ENCODE data around the gene CDH13.

The CDH13 gene

DNA sequence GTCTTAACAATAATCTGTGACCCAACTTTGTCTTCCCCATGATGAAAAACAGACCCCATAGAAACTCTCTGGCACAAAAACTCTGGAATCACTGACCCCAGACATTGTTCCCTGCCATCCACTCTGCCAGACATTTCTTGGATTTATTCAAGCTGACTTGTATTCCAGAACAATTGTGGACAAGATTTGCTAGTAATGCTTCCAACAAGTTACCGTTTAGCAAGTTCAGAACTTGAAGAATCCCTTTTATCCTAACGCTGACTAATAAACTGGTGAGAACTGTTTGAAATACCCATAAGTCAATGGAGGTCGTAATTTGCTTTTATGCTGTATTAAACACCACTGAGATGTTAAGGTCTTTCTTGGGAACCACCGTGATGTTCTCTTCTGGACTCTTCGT is 1191.5 kb downstream of the CDH13 start:
- H3K27ac ChIP-seq, result no peak overlapping the region
- TF ChIP-seq, protein P1, sequence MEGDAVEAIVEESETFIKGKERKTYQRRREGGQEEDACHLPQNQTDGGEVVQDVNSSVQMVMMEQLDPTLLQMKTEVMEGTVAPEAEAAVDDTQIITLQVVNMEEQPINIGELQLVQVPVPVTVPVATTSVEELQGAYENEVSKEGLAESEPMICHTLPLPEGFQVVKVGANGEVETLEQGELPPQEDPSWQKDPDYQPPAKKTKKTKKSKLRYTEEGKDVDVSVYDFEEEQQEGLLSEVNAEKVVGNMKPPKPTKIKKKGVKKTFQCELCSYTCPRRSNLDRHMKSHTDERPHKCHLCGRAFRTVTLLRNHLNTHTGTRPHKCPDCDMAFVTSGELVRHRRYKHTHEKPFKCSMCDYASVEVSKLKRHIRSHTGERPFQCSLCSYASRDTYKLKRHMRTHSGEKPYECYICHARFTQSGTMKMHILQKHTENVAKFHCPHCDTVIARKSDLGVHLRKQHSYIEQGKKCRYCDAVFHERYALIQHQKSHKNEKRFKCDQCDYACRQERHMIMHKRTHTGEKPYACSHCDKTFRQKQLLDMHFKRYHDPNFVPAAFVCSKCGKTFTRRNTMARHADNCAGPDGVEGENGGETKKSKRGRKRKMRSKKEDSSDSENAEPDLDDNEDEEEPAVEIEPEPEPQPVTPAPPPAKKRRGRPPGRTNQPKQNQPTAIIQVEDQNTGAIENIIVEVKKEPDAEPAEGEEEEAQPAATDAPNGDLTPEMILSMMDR (conservative IDR thresholded peaks at IDR 0.05), result no peak
- no peak for TF ChIP-seq ZFX (IDR thresholded peaks at IDR 0.05)

DNA sequence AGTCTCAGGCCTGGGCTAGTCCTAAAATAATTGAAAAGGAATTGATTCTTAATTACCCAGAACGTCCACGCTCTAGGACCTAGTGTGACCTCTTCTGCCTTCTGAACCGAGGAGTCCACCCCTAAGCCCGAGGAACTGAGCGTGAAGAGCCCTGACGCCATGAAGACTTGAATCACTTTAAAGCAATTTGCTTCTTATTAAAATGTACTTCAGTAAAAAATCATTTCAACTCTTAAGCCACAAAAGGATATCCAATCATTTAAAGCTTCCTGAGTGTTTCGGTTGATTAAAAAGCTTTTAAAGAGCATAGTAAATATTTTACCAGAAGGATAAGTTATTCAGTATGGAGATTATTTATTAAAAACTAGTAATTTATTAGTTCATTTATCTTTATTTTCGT is 1192.6 kb downstream of the CDH13 start:
- TF ChIP-seq, protein P1 (conservative IDR thresholded peaks at IDR 0.05), result no peak
- TF ChIP-seq ZFX (IDR thresholded peaks at IDR 0.05), result no peak
- no peak overlapping the region for H3K27ac ChIP-seq

DNA sequence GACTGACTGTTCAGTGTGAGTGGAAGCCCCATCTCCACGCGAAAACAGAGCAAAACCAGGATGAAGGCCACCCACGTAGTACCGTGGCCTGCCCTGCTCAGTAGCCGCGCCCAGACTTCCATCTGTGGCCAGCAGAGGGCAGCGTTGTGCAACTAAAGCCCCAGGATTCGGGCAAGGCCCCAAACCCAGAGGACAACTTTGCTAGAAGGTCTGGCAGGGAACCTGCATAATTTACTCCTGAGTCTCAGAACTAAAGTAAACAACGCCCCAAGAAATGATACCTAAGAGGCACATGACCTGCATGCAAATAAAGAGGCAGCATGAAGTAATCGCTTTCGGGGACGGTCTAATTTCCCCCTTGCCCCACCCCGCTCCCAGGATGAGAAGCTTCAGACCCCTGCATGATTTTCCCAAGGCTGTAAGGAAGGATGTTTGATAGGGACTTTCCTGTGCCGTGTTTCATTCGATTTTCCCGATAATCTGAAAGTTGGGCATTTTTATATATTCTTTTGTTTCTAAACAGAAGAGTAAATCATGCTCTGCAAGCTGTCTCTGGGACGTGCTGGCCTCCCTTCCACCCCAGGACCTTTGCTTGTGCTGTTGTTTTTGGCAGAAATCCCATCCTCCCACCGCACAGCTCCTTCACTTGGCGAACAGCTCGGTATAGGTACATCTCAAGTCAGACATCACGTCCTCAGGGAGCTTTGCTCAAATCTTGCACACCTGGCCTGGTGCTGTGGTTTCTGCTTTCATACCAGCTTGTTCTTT is 1199.6 kb downstream of the CDH13 start:
- TF ChIP-seq ZFX (IDR thresholded peaks at IDR 0.05), result no peak
- TF ChIP-seq, protein P1 (conservative IDR thresholded peaks at IDR 0.05), result peak; percentile 91
- no peak overlapping the region for H3K27ac ChIP-seq

DNA sequence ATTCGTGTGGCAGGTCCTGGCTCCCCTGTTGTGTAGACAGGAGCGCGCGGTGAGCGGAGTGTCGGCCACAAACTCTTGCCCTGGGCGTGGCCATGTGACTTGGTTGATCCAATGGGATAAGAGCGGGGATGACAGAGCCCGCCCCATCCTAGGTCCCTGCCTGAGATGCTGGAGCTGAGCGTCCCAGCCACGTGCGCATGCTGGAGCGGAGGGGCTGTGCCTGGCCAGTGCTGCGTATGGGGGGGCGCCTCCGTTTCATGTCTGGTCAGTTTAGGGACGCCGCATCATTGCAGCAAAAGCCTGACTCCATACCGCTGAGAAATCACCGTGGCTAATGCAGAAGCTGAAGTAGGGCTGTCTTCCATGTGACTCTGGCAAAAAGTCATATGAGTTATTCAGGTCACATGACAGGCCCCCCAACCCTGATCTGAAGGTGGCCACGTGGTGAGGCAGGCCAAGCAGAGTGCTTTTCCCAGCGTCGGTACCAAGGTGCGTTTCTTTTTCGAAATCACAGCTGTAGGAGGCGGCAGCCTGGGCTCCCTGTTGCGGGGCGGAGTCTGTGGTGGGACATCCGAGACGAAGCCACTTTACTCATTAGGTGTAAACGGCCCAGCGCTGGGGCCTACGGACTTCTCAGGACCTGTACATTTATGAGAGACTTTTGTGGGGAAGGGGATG is 1203.5 kb downstream of the CDH13 start:
- TF ChIP-seq ZFX (IDR thresholded peaks at IDR 0.05), result no peak
- TF ChIP-seq, protein P1 (conservative IDR thresholded peaks at IDR 0.05), result no peak
- no peak overlapping the region for H3K27ac ChIP-seq

DNA sequence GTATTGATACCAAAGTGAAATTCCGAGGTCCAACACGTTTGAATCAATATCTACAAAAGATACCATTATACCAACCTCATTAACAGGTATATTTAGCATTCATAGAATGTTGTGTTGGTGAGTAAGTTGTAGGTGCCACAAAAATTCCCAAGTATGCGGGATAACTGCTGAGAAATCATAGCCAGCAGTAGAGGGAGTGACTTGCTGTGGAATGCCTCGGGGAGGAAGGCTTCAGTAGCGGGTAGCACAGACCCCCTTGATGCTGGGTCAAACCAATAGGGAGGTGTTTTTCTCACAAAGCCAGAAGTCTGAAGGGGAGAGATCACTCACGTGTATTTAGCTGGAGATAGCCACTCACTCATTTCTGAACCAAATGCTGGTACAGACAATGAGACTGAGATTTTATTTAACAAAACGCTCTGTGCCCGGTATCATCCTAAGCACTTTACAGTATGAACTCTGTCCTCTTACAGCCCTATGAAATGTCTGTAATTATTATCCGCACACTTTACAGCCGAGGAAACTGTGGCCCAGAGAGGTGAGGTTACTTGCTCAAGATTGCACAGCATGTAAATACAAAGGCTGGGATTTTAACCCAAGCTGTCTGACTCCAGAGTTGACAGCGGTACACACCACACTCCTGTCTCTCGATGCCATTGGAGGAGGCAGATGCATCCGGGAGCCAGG is 1204.1 kb downstream of the CDH13 start:
- TF ChIP-seq ZFX (IDR thresholded peaks at IDR 0.05), result no peak
- TF ChIP-seq, protein P1 (conservative IDR thresholded peaks at IDR 0.05), result no peak
- no peak overlapping the region for H3K27ac ChIP-seq

DNA sequence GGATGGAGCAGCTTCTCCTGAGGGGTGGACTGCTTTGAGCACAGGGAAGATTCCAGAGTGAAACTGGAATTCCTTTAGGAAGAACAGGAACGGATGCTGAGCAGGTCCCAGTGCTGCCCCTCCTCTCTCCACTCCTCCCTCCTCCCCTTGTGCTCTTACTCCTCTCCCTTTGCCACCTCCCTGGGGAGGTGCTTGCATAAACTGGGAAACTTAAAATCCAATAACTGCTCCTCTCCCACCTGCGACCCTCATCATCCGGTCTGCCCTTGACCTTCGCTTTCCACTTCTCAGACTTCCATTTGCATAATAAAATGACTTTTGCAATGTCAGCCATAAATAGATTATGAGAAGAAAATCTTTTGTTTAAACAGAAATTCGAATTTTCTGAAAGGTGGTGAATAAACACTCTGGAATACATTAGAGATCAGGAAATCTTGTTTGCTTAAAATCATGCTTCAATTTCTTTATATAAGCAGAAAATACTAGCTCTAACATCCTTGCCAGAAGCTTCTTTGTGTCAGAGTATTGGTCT is 1204.8 kb downstream of the CDH13 start:
- H3K27ac ChIP-seq, result no peak overlapping the region
- TF ChIP-seq, protein P1 (conservative IDR thresholded peaks at IDR 0.05), result no peak

GRCh38 chr16:83833921-83834320 is 1207.2 kb downstream of the CDH13 start:
- TF ChIP-seq, protein P1 (conservative IDR thresholded peaks at IDR 0.05), result no peak
- no peak for TF ChIP-seq ZFX (IDR thresholded peaks at IDR 0.05)
- no peak overlapping the region for H3K27ac ChIP-seq
